T-helper 2 cell treated with Interferon-gamma antibody and Interleukin-4, amounts not matched to agents 5 μg/mL and 100 μg/mL, for 36 hours (primary cell): Measurements from ENCODE around the gene LRMDA.

Source experiments
- DNase-seq: peaks from one replicate; pipeline ENCODE4 v3.0.0; 2021; ENCODE audit warnings: low spot score
- H3K27ac Mint-ChIP-seq: one replicate; pipeline ENCODE4 v1.8.0; 2021; ENCODE audit warnings: mild to moderate bottlenecking, mixed read lengths
- H3K27me3 Mint-ChIP-seq: one replicate; pipeline ENCODE4 v1.8.0; 2021; ENCODE audit warnings: low read depth, mixed read lengths
- H3K36me3 Mint-ChIP-seq: one replicate; pipeline ENCODE4 v1.8.0; 2021; ENCODE audit warnings: low read depth, mixed read lengths
- H3K4me1 Mint-ChIP-seq: one replicate; pipeline ENCODE4 v1.8.0; 2021; ENCODE audit warnings: low read depth, mixed read lengths
- H3K4me3 Mint-ChIP-seq: one replicate; pipeline ENCODE4 v1.8.0; 2022; ENCODE audit warnings: mild to moderate bottlenecking, moderate library complexity, mixed read lengths
- H3K9me3 Mint-ChIP-seq: one replicate; pipeline ENCODE4 v1.8.0; 2021; ENCODE audit warnings: mixed read lengths

The LRMDA gene

DNA sequence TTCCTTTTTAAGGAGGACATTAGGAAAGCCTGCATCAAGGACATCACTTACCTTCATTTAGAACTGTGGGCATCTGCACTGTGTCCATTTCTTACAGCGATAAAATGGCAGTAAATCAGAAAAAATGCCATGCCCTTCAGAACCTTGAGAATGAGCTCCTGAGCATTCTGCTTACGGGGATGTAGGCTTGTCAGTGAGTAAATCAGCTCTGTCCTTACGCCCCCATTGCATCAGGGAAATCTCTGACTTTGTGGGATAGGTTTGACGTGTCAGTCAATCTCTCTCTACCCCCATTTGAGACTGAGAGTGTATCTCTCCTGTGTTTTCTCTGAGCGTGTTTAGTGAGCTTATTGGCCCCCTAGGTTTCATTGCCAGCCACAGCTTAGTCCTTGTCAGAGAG lies 837.1 kb downstream of the LRMDA start:
- no peak overlapping the region for H3K27ac Mint-ChIP-seq
- no peaks in the 10 kb centered on the region for H3K27me3 Mint-ChIP-seq
- no peak for DNase-seq
- H3K9me3 Mint-ChIP-seq = peaks cover 15% of the 10 kb centered on the region
- no peaks in the 10 kb centered on the region for H3K4me1 Mint-ChIP-seq
- no peak overlapping the region for H3K4me3 Mint-ChIP-seq
- no peaks in the 10 kb centered on the region for H3K36me3 Mint-ChIP-seq

DNA sequence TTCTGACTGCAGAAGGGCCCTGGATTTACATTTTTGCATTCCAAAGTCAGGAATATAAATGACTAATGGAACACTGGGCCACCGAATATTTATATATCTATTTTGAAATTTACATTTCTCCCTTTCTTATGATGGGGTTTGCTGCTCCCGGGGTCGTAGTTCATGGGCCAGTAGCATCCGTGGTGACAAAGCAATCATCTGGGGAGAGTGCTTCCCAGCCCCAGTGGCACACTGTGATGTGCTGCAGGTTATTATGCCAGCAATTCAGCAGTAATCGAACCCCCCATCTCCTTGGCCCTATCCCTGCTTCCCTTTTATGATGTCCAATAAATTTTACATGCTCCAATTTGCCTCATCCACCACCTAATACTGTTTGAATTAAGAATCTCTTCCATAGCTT lies 837.5 kb downstream of the LRMDA start:
- Mint-ChIP-seq H3K4me3 (no peak overlapping the region), H3K27me3 (no peaks in the 10 kb centered on the region), H3K27ac (no peak overlapping the region), H3K36me3 (no peaks in the 10 kb centered on the region), H3K4me1 (no peaks in the 10 kb centered on the region), H3K9me3 (peaks cover 16% of the 10 kb centered on the region)
- DNase-seq = no peak

DNA sequence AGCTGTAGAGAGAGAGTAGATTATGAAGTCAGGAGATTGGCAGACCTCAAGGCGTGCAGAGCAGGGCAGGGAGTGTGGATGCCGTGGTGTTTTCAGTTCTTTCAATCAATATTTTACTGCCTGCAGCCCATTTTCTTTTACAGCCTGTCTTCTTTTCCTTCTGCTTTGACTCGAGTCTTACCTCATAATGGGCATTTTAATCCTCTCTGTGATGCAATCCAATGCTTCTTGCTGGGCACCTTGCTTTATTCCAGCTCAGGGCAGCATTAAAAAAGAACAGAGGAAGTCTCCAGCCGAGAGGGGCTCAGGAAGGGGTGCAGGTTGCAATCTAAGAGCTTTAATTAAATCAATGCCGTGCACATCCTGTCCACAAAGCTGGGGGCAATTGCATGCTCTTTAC lies 839.0 kb downstream of the LRMDA start:
- DNase-seq = no peak
- peaks cover 30% of the 10 kb centered on the region for H3K9me3 Mint-ChIP-seq
- no peak overlapping the region for H3K4me3 Mint-ChIP-seq
- no peaks in the 10 kb centered on the region for H3K36me3 Mint-ChIP-seq
- no peaks in the 10 kb centered on the region for H3K27me3 Mint-ChIP-seq
- no peak overlapping the region for H3K27ac Mint-ChIP-seq
- H3K4me1 Mint-ChIP-seq = no peaks in the 10 kb centered on the region

DNA sequence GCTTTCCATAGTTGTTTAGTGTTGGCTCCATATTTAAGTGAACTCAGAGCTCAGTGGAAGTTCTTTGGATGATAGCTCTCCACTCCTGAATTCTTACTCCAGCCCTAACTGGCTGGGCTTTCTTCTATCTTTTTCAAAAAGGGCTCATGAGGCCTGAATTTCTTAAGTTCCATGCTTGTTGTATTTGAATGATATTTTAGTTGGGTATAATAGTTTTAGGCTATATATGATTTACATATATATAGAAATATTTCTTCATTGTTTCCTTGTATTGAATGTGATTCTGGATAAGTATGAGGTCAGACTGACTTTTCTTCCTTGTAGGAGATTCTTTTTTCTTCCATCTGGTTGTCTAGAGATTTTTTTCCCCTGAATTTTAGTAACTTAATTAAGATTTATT lies 843.5 kb downstream of the LRMDA start:
- Mint-ChIP-seq H3K36me3 (no peaks in the 10 kb centered on the region), H3K4me1 (no peaks in the 10 kb centered on the region), H3K9me3 (peaks cover 40% of the 10 kb centered on the region), H3K4me3 (no peak overlapping the region), H3K27ac (no peak overlapping the region), H3K27me3 (no peaks in the 10 kb centered on the region)
- no peak for DNase-seq

DNA sequence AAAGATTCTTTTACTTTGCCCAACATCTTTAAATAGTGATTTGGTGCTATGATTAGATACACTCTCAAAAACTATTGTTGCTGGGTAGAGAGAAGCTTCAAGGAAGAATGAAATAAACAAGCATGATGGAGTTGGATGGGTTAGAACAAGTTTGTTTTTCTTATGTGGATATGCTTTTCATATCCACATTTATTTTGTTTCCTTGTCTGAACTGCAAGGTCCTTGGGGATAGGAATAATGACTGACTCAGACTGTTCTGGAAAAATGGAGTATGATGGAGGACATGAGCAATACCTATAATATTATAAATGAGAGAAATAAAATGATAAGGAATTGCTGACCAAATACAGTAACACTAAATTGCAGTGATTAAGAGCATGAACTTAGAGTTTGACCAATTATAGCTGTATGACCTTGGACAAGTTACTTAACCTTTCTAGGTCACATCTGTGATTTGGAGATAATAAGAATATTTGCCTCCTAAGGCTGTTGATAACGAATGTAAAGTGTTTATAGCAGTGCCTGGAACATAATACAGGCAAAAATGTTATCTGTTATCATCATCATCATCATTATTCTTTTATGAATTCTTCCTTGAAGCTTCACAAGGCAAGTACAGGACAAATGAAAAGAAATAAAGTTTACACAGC lies 847.5 kb downstream of the LRMDA start:
- Mint-ChIP-seq H3K4me1 (no peaks in the 10 kb centered on the region), H3K36me3 (no peaks in the 10 kb centered on the region), H3K27me3 (no peaks in the 10 kb centered on the region), H3K9me3 (peaks cover 35% of the 10 kb centered on the region), H3K4me3 (no peak overlapping the region), H3K27ac (no peak overlapping the region)
- no peak for DNase-seq

DNA sequence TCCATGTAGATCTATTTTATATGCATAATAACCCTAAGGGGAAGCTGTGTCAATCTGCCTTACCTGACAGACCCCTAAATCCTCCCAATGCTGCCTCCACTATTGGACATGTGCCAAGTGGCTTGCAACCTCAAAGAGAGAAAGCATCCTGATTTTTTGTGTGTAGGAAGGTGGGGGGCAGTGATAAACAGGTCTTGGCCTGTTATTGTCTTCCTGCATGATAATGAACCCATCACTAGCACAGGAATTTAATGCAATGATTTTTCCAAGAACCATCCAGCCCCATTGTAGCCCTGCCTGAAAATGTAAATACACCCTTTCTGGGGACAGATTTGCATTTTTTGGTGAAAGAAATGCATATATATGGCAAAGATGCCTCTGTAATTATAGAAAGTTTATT lies 850.2 kb downstream of the LRMDA start:
- no peak for DNase-seq
- H3K36me3 Mint-ChIP-seq = no peaks in the 10 kb centered on the region
- no peak overlapping the region for H3K27ac Mint-ChIP-seq
- no peaks in the 10 kb centered on the region for H3K4me1 Mint-ChIP-seq
- no peak overlapping the region for H3K4me3 Mint-ChIP-seq
- peaks cover 18% of the 10 kb centered on the region for H3K9me3 Mint-ChIP-seq
- H3K27me3 Mint-ChIP-seq = no peaks in the 10 kb centered on the region

DNA sequence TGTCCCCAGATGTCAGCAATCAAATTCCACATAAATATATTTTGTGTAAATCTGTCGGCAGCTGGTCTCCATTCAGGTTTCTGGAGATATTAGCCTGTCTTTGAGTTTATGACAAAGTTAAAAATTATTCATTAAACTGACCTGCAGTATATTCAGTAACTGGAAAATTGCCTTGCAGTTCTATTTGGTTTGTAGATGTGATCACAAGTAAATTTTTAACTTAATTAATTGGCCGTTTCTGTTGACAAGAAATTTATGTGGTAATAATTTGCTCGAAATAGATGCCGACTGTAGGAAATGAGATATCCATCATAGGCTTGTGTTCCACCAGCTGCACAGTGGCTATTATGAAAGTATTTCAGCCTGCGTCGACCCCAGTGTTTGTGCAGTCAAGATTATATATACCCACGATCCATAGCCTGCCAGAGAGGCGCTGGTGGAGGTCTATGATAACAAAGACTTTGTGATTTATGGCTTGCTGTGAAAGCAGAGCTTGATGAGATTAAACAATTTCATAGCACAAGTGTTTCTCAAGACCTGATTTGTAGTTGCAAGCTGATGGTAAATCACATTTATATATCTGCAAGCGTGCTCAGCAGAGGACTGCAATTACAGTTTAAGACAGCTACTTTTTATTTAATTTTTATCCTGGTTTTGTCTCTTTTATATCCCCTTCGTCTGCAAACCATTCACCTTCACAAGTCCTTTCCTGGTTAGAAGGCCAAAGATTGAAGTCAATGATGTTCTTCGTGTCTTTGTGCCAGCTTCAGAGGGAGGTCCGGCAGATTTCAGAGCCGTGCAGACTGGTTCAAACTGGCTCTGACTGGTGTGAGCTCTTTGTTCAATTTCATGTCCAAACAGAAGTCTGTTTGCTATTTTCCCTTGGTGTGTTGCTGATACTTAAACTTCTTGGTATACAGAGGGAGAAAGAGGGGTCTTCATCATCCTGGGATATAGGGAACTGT lies 850.9 kb downstream of the LRMDA start:
- Mint-ChIP-seq H3K27ac (no peak overlapping the region), H3K4me3 (no peak overlapping the region), H3K9me3 (peaks cover 18% of the 10 kb centered on the region), H3K36me3 (no peaks in the 10 kb centered on the region), H3K4me1 (no peaks in the 10 kb centered on the region), H3K27me3 (no peaks in the 10 kb centered on the region)
- DNase-seq = no peak

DNA sequence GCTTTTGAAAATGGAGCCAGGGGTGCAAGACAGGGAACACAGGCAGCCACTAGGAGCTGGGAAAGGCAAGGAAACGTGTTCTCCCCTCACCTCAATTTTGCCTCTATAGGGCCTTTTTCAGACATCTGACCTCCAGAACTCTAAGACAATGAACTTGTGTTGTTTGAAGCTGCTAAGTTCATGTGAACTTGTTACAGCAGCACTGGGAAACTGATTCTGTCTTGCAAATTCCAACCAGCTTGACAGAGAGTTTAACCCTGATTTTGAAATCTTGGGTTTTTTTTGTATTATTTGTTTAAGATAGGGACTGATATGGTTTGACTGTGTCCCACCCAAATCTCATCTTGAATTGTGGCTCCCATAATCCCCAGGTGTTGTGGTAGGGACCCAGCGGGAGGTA lies 852.9 kb downstream of the LRMDA start:
- no peak overlapping the region for H3K27ac Mint-ChIP-seq
- peaks cover 11% of the 10 kb centered on the region for H3K9me3 Mint-ChIP-seq
- no peaks in the 10 kb centered on the region for H3K36me3 Mint-ChIP-seq
- no peaks in the 10 kb centered on the region for H3K27me3 Mint-ChIP-seq
- no peaks in the 10 kb centered on the region for H3K4me1 Mint-ChIP-seq
- DNase-seq = no peak
- no peak overlapping the region for H3K4me3 Mint-ChIP-seq

DNA sequence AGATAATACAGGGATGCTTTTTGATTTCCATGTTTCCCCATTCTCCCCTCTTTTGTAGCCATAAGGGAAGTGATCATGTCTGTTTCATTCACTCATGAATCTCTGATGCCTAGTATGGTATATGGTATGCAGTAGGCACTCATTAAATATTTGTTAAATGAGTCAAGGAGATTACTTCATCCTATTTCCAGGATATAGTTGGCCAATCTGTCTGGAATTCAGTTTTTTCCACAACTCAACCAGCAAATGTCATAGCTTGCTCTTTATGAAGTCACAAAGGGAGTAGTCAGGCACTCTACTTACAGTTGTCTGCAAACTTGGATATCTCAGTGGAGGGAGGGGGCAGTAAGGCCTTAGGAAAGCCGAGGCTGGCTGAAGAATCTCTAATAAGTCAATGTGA lies 853.6 kb downstream of the LRMDA start:
- no peaks in the 10 kb centered on the region for H3K36me3 Mint-ChIP-seq
- H3K4me3 Mint-ChIP-seq = no peak overlapping the region
- H3K27ac Mint-ChIP-seq = no peak overlapping the region
- H3K27me3 Mint-ChIP-seq = no peaks in the 10 kb centered on the region
- no peak for DNase-seq
- no peaks in the 10 kb centered on the region for H3K4me1 Mint-ChIP-seq
- H3K9me3 Mint-ChIP-seq = peaks cover 11% of the 10 kb centered on the region

DNA sequence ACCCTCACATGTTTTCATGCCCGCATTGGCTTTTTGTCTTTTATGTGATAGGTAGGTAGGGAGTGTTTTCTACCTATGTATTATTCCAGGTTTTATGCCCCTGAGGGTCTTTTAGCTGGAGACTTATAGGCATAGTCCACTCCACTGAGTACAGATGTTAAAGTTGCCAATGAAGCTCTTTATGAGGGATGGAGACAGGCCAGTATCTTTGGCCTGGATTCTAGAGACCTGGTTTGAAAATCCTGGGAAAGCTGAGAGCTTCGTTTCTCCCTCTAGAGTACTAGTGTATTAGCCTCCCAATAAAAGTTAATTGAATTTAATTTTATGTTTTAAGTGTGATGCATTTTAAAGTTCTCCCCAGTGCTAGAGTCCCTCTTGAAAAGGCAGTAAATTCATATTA lies 854.1 kb downstream of the LRMDA start:
- Mint-ChIP-seq H3K4me3 (no peak overlapping the region), H3K27me3 (no peaks in the 10 kb centered on the region), H3K4me1 (no peaks in the 10 kb centered on the region), H3K36me3 (no peaks in the 10 kb centered on the region), H3K27ac (no peak overlapping the region), H3K9me3 (peaks cover 11% of the 10 kb centered on the region)
- DNase-seq = no peak

DNA sequence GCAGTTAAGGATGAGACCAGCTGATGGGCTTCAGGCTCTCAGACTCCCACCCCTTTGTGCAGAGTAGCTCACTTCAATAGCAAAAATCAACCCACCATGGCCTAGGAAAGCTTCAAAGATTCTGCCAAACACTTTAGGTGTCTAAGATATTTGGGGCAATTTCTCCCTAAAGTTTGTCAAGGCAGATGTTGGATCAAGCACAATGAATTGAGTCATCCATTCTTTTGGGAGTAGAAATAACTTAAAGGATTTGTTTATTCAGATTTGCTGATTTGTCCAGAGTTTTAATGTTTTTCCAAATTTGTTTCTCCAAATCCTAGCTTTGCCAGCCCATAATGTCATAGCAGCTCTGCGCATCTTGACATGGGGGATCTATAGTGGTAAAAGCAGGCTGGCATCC lies 855.1 kb downstream of the LRMDA start:
- Mint-ChIP-seq H3K9me3 (peaks cover 11% of the 10 kb centered on the region), H3K27ac (no peak overlapping the region), H3K36me3 (no peaks in the 10 kb centered on the region), H3K4me1 (no peaks in the 10 kb centered on the region), H3K27me3 (no peaks in the 10 kb centered on the region), H3K4me3 (no peak overlapping the region)
- DNase-seq = no peak

DNA sequence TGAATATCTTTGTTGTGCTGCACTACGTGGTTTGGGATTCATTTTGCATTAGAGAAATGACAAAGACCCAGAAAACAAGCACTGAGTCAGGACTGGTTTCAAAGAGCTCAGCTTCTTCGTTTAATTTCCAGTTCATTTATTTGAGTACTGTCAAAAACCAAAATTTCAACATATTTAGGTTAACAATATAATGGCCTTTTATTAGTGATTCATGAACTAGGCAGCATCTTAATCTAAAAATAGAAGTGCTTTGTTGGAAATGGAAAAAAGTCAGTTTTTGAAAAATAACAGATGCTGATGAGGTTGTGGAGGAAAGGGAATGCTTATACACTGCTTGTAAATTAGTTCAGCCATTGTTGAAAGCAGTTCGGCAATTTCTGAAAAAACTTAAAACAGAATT lies 856.4 kb downstream of the LRMDA start:
- Mint-ChIP-seq H3K4me3 (no peak overlapping the region), H3K27ac (no peak overlapping the region), H3K27me3 (no peaks in the 10 kb centered on the region), H3K9me3 (peaks cover 8% of the 10 kb centered on the region), H3K36me3 (no peaks in the 10 kb centered on the region), H3K4me1 (no peaks in the 10 kb centered on the region)
- no peak for DNase-seq

DNA sequence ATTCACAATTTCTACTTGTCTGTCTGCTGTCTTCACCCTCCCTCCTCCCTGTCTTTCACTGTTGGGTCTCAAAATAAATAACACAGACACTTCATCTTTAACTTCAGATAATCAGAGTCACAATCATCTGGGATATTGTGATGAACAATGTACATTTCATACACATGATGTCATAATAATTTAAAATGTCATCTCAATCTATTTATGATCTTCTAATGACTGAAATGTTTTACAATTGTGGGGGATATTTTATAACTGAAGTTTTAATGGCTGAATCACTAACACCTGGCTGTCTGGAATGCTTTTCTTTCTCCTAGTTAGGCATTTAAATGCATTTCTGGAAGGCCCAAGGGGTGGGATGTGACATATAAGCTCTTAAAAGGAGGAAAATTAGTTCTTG lies 859.8 kb downstream of the LRMDA start:
- Mint-ChIP-seq H3K9me3 (no peaks in the 10 kb centered on the region), H3K4me3 (no peak overlapping the region), H3K4me1 (no peaks in the 10 kb centered on the region), H3K27ac (no peak overlapping the region), H3K36me3 (no peaks in the 10 kb centered on the region), H3K27me3 (no peaks in the 10 kb centered on the region)
- DNase-seq = no peak

DNA sequence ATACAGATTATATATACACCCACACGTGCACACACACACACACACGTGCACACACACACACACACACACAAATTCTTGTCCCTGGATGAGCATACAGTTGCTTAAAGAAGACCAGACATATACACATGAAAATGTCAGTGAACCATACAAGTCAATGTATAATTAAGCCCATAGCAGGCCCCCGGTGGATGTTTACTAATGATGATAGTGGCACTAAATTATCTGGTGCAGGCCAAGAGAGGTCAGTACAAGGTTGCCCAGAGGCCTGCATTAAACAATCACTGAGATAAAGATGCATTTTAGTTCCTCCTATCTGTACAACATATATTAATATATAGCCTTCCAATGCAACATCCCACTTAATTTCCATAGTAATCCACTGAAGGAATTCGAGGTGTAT lies 860.5 kb downstream of the LRMDA start:
- no peak overlapping the region for H3K4me3 Mint-ChIP-seq
- DNase-seq = no peak
- no peaks in the 10 kb centered on the region for H3K27me3 Mint-ChIP-seq
- H3K36me3 Mint-ChIP-seq = no peaks in the 10 kb centered on the region
- H3K9me3 Mint-ChIP-seq = no peaks in the 10 kb centered on the region
- H3K27ac Mint-ChIP-seq = no peak overlapping the region
- no peaks in the 10 kb centered on the region for H3K4me1 Mint-ChIP-seq
